HUDEP-2 (cell line): Measurements from ENCODE around the gene TFEB.

Experiments
- DNase-seq, 76 experiments: peaks; one replicate each; lab custom pipeline; 2025; ENCODE audit not compliant: unreplicated experiment in 76 of 76; lab: John Stamatoyannopoulos, UW

TFEB gene

DNA sequence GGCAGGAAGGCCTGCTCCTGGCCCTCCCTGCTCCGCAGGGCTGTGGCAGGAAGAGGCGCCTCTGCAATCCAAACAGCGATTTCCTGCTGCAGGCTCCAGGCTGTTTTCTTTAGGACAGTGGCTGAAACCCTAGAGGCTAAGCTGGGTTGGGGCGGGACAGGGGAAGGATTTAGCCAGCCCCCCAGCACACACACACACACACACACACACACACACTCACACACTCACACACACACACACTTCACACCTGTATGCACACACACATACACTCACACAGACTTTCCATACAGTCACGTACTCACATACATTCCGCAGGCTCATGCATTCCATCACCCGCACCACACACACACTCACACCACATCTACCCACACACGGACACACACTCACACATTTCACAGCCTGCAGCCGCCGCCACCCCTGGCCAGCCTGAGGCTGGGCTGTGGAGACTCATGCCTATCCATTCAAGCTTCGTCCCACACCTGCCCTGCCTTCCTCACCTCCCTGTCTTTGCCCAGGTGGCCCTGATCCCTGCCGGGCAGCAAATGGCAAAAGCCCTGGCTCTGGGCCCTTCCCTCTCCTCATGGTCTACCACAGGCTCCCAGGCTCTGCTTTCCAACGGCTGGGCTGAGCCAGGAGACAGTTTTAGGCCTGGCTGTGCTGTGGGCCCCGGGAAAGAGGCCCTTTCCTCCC lies 79.3 kb downstream of the TFEB start:
- DNase-seq = no peak

DNA sequence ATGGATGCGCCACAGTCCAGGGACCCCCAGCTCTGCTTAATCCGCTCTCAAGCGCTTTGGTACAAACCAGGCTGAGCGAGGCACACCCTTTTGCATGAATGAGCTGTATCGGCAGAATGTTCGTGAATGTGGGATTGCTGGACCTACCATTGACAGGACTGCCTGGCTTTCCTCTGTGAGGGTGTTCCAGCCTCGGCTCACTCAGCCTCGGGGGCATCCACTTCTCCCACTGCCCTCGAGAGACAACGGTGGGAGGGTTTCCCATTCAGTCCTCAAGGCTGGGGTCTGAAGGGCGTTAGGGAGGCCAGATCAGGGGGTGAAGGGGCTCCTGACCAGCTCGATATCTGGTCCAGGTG lies 79.8 kb downstream of the TFEB start:
- DNase-seq = no peak

DNA sequence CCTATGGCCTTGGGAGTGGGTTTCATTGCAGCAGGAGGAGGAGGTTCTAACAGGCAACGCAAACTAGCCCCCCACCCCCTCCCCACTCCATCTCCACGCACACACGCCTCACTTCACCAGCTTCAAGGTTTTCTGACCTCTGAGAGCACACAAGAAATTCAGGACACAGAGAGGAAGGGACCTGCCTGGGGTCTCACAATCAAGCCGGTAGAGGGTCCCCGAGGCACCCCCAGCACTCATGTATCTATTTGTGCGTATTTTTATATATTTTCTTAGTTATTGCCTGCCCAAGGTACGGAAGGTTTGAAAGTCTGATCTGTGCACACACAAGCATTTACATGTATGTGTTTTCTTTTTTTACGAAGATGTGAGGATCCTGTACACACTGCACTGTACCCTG lies 80.2 kb downstream of the TFEB start:
- no peak for DNase-seq

DNA sequence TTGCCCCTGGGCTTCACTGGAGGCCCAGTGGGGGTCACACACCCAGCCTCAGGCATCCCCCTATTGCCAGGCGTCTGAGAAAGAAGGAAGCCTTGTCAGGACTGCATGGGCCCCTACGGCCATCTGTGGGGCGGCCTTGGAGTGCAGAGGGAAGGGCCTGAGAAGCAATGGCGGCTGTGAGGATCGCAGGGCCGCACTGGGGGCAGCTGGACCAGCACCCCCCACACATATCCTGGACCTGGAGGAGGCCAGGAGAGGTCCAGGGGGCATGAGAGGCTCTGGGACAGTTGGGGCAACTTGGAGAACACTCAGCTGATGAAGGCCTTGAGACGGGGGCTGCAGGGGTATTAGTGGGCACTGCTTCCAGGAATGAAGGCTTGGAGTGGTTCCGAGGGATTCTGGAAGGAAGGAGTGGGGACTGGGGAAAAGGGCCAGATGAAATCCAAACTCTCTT lies 80.7 kb downstream of the TFEB start:
- DNase-seq = no peak

DNA sequence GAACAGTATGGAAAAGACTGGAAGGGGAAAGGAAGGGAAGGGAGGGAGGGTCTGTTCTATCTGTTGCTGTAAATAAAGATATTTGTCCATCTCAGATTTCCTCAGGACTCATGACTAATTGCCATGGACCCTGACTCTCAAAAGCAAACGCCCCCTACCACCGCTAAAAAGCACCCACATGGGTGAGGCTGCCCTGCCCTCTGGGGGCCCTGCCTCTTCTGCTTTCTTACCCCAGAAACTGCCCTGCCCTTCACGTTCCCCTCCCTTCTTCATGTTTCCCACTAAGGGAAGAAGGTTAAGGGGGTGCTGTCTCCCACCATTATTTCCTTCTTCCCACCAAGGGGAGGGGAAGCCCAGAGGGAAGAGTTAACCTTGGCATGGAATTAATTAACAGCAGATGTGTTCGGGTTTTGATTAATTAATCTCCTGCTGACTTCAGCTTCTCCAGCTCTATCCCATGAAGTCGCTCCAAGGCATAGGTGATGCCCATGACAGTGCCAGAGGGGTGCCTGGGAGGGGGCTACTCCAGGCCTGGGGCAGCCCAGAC lies 81.2 kb downstream of the TFEB start:
- no peak for DNase-seq

DNA sequence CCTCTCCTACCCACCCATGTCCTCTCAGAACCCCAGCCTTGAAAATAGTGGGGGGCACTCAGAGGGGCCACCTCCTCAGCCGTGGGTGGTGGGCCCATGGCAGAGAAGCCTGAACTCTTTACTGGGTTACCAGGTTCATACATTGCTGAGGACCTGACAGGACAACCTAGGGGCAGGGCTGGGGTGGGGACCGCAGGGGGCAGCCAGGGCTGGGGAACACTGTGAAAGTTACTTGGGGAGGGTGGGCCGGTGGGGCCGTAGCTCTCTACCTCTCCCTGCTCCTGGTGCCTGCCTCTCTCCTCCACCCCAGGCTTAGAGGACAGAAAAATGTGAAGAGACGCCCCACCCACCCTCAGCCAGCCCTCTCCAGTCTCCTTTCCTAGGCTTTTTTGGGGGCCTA lies 81.7 kb downstream of the TFEB start:
- DNase-seq = no peak

DNA sequence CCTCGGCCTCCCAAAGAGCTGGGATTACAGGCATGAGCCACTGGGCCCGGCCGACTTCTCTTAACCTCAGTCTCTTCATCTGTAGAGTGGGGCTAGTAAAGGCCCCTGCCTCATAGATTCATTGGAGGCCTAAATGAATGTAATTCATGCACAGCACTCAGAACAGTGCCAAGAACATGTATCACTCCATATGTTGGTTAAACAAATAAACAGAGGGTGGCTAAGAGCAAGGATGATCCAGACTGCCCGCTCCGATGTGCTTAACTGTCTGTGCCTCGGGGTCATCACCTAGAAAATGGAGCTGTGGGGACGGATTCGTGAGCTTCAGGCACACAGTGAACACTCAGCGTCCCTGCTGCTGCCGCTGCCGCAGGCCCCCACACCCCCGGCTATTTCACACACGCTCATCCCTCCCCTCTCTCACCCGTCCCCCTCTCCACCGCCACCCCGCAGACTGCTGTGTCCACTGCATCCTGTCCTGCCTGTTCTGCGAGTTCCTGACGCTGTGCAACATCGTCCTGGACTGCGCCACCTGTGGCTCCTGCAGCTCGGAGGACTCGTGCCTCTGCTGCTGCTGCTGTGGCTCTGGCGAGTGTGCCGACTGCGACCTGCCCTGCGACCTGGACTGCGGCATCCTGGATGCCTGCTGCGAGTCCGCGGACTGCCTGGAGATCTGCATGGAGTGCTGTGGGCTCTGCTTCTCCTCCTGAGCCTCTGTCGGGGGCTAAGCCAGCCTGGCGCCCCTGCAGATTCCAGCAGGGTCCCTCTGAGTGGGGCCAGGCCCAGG lies 82.3 kb downstream of the TFEB start:
- DNase-seq = no peak

DNA sequence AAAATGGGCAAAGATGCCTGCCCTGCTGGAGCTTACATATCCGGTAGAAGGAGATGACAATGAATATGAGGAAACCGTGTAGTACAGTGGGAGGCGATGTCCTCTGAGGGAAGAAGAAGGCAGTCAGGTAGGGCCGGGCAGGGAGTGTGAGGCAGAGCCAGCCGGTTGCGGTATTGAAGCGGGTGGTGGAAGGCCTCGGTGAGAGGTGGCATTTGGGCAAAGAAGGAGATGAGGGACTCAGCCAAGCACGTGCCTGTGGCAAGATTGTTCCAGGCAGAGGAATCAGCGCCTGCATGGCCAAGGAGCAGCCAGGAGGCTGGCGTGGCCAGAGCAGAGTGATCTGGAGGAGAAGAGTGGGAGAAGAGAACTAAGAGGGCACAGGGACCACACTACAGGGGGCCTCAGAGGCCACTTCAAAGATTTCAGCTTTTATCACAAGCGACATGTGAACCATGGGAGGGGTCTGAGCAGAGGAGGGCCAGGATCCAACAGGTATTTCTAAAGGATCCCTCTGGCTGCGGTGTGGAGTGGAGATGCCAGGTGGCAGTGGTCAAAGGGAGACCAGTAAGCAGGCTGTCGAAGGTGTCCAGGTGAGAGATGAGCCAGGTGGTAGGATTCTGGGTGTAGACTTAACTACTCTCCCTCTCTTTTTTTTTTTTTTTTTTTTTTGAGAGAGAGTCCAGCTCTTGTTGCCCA lies 83.3 kb downstream of the TFEB start:
- no peak for DNase-seq

DNA sequence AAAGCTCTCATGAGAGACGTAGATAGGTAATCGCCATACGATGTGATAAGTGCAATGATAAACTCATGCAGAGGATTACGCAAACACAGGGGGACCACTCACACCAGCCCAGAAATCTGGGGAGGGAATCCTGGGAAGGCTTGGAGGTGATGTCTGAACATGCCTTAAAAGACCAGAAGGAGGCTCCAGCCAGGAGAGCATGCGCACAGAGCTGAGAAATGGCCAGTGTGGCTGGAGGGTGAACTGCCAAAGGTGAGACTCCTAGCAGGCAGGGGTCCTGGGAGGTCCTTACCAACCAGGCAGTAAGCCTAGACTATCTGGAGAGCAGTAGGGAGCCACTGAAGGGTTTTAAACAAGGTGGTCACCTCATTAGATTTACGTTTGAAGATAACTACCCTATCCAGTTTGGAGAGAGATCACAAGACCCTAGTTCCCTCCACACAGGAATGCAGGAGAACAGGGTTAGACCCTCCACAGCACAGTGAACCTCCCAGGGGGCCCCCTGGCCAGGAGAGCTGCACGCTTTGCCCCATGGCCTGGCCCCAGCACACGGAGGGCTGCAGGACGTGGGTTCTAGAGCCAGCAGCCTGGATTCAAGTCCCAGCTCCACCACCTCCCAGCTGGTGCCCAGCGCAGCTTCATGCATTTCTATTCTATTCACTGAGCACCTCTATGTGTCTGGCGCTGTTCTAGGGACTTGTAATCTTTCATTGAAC lies 84.0 kb downstream of the TFEB start:
- no peak for DNase-seq

DNA sequence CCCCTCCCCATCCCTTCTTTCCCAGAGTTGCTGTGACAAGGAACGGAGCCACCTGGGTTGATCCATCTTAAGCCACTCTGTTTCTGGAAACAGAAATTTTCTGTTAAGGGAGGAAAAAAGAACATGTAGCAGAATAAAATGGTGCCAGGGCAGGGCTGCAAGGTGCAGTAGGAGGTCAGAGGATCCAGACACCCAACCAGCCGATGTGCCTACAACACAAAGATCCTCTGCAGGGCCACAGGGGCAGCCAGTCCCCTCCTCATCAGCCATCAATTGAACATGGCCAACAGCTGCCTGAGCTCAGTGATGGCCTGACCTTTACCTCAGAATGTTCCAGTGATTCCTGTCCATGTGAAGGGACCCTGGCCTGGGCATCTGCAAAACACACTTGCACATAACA lies 85.3 kb downstream of the TFEB start:
- DNase-seq = no peak

DNA sequence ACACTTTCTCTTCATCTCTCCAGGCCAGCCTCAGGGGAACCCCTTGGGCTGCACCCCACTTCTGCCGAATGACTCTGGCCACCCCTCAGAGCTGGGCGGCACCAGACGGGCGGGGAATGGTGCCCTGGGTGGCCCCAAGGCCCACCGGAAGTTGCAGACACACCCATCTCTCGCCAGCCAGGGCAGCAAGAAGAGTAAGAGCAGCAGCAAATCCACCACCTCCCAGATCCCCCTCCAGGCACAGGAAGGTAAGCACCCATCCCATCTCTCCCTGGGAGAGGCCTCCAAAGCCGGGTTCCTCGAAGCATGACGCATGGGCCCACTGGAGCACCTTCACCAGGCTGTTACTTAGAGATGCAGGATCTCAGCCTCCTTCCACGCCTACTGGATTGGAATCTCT lies 85.8 kb downstream of the TFEB start:
- DNase-seq = no peak

DNA sequence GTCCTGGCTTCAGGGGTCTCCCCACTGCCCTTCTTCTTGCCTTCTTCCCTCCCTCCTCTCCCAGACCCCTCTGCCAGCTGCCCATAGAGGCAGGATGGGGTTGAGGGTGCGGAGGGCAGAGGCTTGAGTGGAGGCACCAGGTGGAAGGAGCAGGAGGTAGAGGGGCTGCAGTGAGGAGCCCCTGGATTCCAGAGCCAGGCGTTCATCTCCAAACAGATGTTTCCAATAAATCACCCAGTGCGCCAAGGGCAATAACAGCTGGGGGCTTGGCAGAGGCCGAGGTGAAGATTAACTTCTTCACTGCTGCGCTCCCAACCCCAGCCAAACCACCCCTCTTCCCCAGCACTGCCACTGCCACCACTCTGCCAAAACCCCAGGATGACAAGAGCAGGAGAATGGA lies 86.5 kb downstream of the TFEB start:
- no peak for DNase-seq

DNA sequence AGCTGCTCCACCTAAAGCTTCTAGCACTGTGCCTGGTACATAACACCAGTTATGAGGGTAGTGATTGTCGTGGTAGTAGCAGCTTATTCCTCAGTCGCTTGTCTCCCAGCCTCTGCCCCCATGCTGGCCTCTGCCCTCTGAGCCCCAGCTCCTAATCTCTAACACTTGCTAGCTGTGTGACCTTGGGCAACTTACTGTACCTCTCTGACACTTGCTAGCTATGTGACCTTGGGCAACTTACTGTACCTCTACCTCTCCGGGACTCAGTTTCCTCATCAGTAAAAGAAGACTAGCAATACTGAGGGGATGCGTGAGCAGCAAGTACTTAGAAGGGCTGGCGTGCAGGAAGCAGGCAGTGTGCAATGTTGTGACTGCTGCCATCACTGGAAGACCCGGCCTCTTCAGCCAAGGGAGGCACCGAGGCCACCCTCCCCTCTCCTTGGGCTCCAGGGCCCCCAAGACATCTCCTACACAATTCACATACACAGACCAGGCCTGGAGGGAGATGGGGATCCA lies 87.3 kb downstream of the TFEB start:
- DNase-seq = no peak

DNA sequence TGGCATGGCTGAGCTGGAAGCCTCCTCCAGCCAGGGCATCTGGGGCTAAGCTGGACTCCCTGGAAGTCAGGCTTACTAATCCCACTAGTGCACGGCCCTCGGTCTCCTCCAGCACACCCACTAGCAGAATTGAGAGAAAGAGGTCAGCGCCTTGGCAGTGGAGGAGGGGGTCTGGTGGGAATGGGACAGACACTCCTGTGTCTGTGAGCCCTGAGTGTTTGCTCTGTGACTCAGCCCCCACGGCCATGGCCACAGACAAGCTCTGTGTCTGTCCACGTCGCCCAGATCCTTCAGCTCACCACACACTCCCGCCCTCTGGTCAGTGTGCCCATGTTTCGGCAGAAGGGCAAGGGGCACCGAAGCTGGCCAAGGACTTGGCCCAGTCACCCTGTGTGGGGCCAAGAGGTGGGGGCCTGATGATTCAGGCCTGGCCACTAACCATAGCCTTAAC lies 88.3 kb downstream of the TFEB start:
- DNase-seq = no peak

DNA sequence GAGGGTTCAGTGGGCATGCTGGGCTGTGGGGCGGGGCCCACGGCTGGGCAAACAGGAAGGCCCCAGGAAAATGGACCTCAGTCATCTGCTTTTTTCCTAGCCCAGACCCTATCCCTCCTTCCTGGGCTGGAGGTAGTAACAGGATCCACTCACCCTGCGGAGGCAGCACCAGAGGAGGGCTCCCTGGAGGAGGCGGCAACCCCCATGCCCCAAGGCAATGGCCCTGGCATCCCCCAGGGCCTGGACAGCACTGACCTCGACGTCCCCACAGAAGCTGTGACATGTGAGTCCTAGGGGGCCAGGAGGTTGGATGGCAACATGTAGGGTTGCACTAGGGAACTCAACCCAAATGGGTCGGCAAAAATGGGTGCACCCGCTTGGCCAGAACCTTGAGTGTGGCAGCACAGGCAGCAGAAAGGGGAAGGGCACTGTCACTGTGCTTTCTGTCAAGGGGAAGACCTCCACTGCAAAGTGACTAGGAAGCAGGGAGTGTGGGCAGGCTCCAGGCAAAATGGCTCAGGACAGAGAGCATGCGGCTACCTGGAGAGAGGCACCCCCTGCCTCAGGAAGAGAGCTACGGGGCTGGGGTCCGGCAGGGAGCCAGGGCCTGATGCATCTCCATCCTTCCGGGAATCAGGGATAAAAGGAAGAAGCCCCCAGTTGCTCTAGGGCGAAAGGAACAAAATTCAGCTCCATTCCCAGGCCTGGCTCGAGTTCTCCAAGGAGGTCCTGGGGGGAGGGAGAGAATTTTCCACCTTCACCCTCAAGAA lies 89.2 kb downstream of the TFEB start:
- DNase-seq = no peak

DNA sequence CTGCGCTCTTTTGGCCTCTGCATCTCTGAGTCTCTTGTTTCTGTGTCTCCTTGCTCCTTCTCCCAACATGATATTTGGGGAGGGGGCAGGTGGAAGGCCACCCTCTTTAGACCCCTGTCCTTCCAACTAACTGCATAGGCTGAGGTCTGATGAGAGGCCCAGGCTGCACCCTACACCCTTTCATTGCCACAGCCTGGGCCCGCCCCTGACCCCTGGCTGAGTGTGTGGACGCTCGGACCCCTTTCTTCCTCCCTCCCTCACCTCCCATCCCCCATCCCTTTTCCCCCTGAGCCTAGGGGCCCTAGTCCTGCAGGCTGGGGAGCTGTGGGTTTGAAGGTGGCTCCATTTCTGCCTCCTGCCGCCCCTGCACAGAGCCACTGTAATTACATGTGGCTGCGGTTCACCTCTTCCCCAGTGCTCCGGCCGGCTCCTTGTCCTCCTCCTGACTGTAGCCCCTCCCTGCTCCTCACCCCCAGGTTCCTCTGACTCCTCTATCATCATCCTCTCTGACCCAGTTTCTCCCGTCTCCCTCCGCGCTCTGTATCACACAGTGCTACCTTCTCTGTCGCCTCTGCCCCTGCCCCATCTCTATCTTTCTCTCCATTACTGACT lies 90.3 kb downstream of the TFEB start:
- DNase-seq = no peak

DNA sequence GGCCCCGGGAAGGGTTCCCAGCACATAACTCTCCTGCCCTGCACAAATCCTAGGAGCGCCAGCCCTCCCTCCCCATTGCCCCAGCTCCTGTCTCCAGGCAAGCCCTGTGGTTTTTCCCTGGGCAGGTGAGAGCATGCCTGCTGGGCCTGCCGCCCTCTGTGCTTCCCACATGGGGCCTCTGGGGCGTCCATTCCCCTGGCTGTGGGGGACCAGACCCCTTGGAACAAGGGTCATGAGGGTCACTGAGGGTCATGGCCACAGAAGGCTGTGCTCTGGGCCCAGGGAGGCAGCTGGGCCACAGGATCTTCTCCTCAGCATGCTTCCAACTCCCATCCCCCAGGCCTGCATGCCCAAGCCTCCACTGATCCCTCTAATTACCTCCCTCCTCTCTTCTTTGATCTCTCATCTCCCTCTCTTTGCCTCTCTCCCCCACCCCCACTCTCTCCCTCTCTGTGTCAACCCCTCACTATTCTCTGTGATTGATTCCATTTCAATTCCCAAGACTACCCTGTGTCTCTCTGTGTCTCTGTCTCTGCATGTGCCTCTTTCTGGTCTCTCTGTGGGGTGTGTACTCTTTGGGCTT lies 91.0 kb downstream of the TFEB start:
- DNase-seq = no peak

DNA sequence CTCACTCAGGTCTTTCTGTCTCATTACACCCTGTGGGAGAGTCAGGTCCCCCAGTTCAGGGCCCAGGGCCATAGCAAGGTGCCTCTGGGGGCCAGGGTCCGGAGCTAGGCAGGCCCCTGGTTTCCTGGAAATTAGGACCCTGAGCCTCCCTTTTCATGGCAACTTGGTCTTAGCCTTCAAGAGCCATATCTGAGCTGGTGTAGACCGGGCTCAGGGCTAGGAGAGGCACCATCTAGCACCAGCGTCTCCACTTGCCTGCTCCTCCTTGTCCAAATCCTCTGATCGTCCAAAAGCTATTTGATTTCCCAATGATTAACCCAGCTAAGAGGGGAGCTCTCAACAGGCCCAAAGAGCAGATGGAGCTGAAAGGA lies 91.5 kb downstream of the TFEB start:
- no peak for DNase-seq
